Activated CD4-positive, CD25-positive, alpha-beta regulatory T cell treated with anti-CD3 and anti-CD28 coated beads, Interleukin-2, amount 50 U/mL, for 72 hours (primary cell): ENCODE data around the gene DECR2.

Source experiments
- DNase-seq: peaks from one replicate; pipeline ENCODE4 v3.0.0; 2021

Gene DECR2

GRCh38 chr16:450785-451512 is 49.3 kb downstream of the DECR2 start:
- DNase-seq, result no peak

DNA sequence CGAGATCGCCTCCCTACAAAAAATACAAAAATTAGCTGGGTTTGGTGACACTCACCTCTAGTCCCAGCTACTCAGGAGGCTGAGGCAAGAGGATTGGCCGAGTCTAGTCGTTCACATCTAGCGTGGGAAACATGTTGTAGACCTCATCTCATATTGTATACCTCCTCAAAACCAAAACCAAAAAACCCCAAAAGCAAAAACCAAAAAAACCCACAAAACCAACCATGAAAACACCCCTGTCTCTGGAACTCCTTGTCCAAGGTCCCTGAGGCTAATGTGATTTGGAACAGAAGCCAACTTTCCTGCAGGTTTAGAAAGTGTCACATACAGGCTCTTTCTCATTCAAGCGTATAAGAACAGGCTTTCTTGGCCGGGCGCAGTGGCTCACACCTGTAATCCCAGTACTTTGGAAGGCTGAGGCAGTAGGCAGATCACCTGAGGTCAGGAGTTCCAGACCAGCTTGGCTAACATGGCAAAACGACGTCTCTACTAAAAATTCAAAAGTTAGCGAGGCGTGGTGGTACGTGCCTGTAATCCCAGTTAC is 52.8 kb downstream of the DECR2 start:
- no peak for DNase-seq

DNA sequence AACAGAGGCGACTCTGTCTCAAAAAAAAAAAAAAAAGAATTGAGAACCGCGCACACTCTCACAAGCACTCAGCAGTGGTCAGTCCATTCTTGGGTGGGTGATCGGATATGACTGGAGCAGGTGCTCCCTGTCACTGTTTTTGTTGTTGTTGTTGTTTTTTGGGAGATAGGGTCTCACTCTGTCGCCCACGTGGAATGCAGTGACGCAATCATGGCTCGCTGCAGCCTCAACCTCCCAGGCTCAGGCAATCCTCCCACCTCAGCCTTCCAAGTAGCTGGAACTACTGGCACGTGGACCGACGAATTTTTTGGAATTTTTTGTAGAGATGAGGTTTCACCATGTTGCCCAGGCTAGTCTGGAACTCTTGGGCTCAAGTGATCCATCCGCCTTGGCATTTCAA is 53.8 kb downstream of the DECR2 start:
- DNase-seq, result no peak

- DNase-seq, result no peak
Observed at GRCh38 chr16:456891-457483, 55.3 kb downstream of the DECR2 start.

DNA sequence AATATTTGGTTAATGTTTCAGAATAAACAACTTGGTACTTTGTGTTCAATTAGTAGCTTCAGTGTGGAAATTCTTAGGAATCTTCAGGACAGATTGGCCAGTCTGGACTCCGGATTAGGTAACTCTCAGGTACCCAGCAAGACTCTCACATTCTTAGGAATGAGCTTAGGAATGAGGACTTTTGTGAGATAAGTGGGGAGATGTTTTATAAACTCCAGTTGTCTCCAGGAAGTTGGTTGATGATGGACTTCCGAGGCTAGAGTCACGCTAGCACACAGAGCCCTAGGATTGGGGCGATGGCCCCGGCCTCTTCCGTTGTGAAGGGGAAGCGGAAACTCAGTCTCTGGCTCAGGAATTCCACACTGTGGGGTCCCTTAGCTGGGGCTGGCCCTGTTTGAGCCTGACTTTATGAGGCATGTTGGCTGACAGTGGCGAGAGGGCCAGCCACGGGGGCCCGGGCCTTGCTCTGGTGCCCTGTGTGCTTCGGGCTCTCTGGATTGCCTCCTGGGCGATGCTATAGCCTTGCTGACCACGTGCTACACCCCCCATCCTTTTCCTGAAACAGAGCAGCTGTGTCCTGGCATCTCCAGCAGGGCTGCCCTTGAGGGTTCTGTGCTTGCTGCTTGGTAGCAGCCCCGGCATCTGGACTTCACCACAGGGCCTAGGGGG is 56.2 kb downstream of the DECR2 start:
- DNase-seq, result no peak

DNA sequence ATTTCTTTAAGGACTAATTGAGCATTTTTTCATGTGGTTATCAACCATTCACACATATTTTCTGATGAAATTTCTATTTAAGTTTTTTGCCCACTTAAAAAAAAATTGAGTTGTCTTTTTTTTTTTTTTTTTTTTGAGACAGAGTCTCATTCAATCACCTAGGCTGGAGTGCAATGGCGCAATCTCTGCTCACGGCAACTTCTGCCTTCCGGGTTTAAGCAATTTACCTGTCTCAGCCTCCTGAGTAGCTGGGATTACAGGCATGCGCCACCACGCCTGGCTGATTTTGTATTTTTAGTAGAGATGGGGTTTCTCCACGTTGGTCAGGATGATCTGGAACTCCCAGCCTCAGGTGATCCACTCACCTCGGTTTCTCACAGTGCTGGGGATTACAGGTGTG is 58.1 kb downstream of the DECR2 start:
- no peak for DNase-seq

- DNase-seq, result no peak
Observed at GRCh38 chr16:460787-461186, 59.1 kb downstream of the DECR2 start.
